ENCODE results near the gene CRYZL1.

The CRYZL1 gene

GRCh38 chr21:33641352-33642026 is at the start of gene CRYZL1:
Gene CRYZL1, minus strand, starts transcription at chr21:33641741. Its CDS starts 10,190 bp downstream, at chr21:33631551.
- H3K27ac ChIP-seq = peak within 1 kb of the TSS; percentile 85
- H3K4me2 ChIP-seq (ENCODE audit: low read length) = peak within 1 kb of the TSS; percentile 92
- TF ChIP-seq CTCF (IDR thresholded peaks at IDR 0.05) = no peak
- H3K79me2 ChIP-seq = peaks cover 23% of the 10 kb centered on the region
- H2AFZ ChIP-seq = peak within 1 kb of the TSS; percentile 73
- H3K36me3 ChIP-seq (ENCODE audit: control insufficient read depth, insufficient read depth, low read length) = no peaks in the 10 kb centered on the region
- no peaks in the 10 kb centered on the region for H3K27me3 ChIP-seq (ENCODE audit: control insufficient read depth, insufficient read depth, low read length)
- H3K4me3 ChIP-seq (ENCODE audit: low read depth, low read length) = peak within 1 kb of the TSS; percentile 90
- H3K9me3 ChIP-seq (ENCODE audit: control insufficient read depth, low read length) = no peaks in the 10 kb centered on the region
- H3K4me1 ChIP-seq = peaks cover 2% of the 10 kb centered on the region
- H3K9ac ChIP-seq = no peak within 1 kb of the TSS

- no peak for TF ChIP-seq CTCF (IDR thresholded peaks at IDR 0.05)
- no peaks in the 10 kb centered on the region for H3K4me1 ChIP-seq
Measured at GRCh38 chr21:33690874-33691273, 49.3 kb upstream of the CRYZL1 start.

GRCh38 chr21:33688353-33688752 is 46.8 kb upstream of the CRYZL1 start:
- H3K9me3 ChIP-seq (ENCODE audit: control insufficient read depth, low read length) = no peaks in the 10 kb centered on the region
- H3K79me2 ChIP-seq = peaks cover 10% of the 10 kb centered on the region
- H3K4me1 ChIP-seq = peaks cover 7% of the 10 kb centered on the region
- H3K4me2 ChIP-seq (ENCODE audit: low read length) = no peak overlapping the region
- TF ChIP-seq CTCF (IDR thresholded peaks at IDR 0.05) = no peak
- H3K27me3 ChIP-seq (ENCODE audit: control insufficient read depth, insufficient read depth, low read length) = no peaks in the 10 kb centered on the region
- no peak overlapping the region for H2AFZ ChIP-seq
- no peaks in the 10 kb centered on the region for H3K36me3 ChIP-seq (ENCODE audit: control insufficient read depth, insufficient read depth, low read length)
- no peak overlapping the region for H3K27ac ChIP-seq
- H3K9ac ChIP-seq = no peak overlapping the region
- no peak overlapping the region for H3K4me3 ChIP-seq (ENCODE audit: low read depth, low read length)

More at GRCh38 chr21:33690874-33691273, 49.3 kb upstream of the CRYZL1 start:
- H3K9ac ChIP-seq = no peak overlapping the region
- H3K4me3 ChIP-seq (ENCODE audit: low read depth, low read length) = no peak overlapping the region
- no peak overlapping the region for H2AFZ ChIP-seq
- H3K9me3 ChIP-seq (ENCODE audit: control insufficient read depth, low read length) = no peaks in the 10 kb centered on the region
- H3K79me2 ChIP-seq = peaks cover 10% of the 10 kb centered on the region
- no peak overlapping the region for H3K27ac ChIP-seq
- no peak overlapping the region for H3K4me2 ChIP-seq (ENCODE audit: low read length)
- H3K36me3 ChIP-seq (ENCODE audit: control insufficient read depth, insufficient read depth, low read length) = no peaks in the 10 kb centered on the region
- H3K27me3 ChIP-seq (ENCODE audit: control insufficient read depth, insufficient read depth, low read length) = no peaks in the 10 kb centered on the region

GRCh38 chr21:33687634-33688033 is 46.1 kb upstream of the CRYZL1 start:
- no peaks in the 10 kb centered on the region for H3K36me3 ChIP-seq (ENCODE audit: control insufficient read depth, insufficient read depth, low read length)
- H3K4me1 ChIP-seq = peaks cover 7% of the 10 kb centered on the region
- H3K9ac ChIP-seq = no peak overlapping the region
- TF ChIP-seq CTCF (IDR thresholded peaks at IDR 0.05) = no peak
- H3K27me3 ChIP-seq (ENCODE audit: control insufficient read depth, insufficient read depth, low read length) = no peaks in the 10 kb centered on the region
- H3K79me2 ChIP-seq = peaks cover 10% of the 10 kb centered on the region
- no peak overlapping the region for H3K4me2 ChIP-seq (ENCODE audit: low read length)
- no peak overlapping the region for H2AFZ ChIP-seq
- H3K27ac ChIP-seq = no peak overlapping the region
- no peak overlapping the region for H3K4me3 ChIP-seq (ENCODE audit: low read depth, low read length)
- no peaks in the 10 kb centered on the region for H3K9me3 ChIP-seq (ENCODE audit: control insufficient read depth, low read length)

GRCh38 chr21:33686386-33686785 is 44.8 kb upstream of the CRYZL1 start:
- H2AFZ ChIP-seq = no peak overlapping the region
- H3K79me2 ChIP-seq = peaks cover 10% of the 10 kb centered on the region
- H3K27me3 ChIP-seq (ENCODE audit: control insufficient read depth, insufficient read depth, low read length) = no peaks in the 10 kb centered on the region
- H3K4me3 ChIP-seq (ENCODE audit: low read depth, low read length) = no peak overlapping the region
- H3K4me1 ChIP-seq = peaks cover 7% of the 10 kb centered on the region
- no peaks in the 10 kb centered on the region for H3K36me3 ChIP-seq (ENCODE audit: control insufficient read depth, insufficient read depth, low read length)
- no peak overlapping the region for H3K9ac ChIP-seq
- H3K4me2 ChIP-seq (ENCODE audit: low read length) = no peak overlapping the region
- H3K27ac ChIP-seq = no peak overlapping the region
- TF ChIP-seq CTCF (IDR thresholded peaks at IDR 0.05) = no peak
- H3K9me3 ChIP-seq (ENCODE audit: control insufficient read depth, low read length) = no peaks in the 10 kb centered on the region

Measured in parathyroid adenoma (tissue), 2 donors.